AG09309 (cell line): ENCODE results near the gene RAD51B.

Experiments
- DNase-seq: peaks from one replicate; pipeline ENCODE4 v3.0.0-alpha.2; 2010; ENCODE audit warnings: low read depth
- H3K4me3 ChIP-seq: 2 replicates; pipeline ENCODE4 v1.5.1; 2011; ENCODE audit warnings: mild to moderate bottlenecking, low read depth, low read length, moderate library complexity; ENCODE audit not compliant: control insufficient read depth
- CTCF ChIP-seq: IDR thresholded peaks from 2 replicates; pipeline ENCODE4 v1.5.1; 2011; ENCODE audit warnings: mild to moderate bottlenecking, low read depth, low read length, inconsistent platforms; ENCODE audit not compliant: insufficient read depth, control insufficient read depth; ENCODE audit errors: missing control alignments

RAD51B gene

GRCh38 chr14:68716698-68717097 lies 897.1 kb downstream of the RAD51B start:
- no peak for DNase-seq
- no peak overlapping the region for H3K4me3 ChIP-seq
- no peak for TF ChIP-seq CTCF

GRCh38 chr14:68718023-68718990 lies 898.7 kb downstream of the RAD51B start:
- peak; percentile 39 for TF ChIP-seq CTCF
- DNase-seq = no peak
- H3K4me3 ChIP-seq = no peak overlapping the region

GRCh38 chr14:68719634-68720384 lies 900.2 kb downstream of the RAD51B start:
- TF ChIP-seq CTCF = no peak
- no peak for DNase-seq

GRCh38 chr14:68722186-68722585 lies 902.6 kb downstream of the RAD51B start:
- H3K4me3 ChIP-seq = no peak overlapping the region
- TF ChIP-seq CTCF = no peak
- no peak for DNase-seq

More at GRCh38 chr14:68719634-68720384, 900.2 kb downstream of the RAD51B start:
- no peak overlapping the region for H3K4me3 ChIP-seq

- no peak overlapping the region for H3K4me3 ChIP-seq
- no peak for TF ChIP-seq CTCF
Observed at GRCh38 chr14:68722968-68723566, 903.5 kb downstream of the RAD51B start.

GRCh38 chr14:68723808-68724268 lies 904.3 kb downstream of the RAD51B start:
- DNase-seq = no peak
- no peak overlapping the region for H3K4me3 ChIP-seq
- TF ChIP-seq CTCF = no peak

More at GRCh38 chr14:68722968-68723566, 903.5 kb downstream of the RAD51B start:
- no peak for DNase-seq
